Heart left ventricle (tissue), 16 donors: ENCODE data around the gene ZFP64. TPM values are rescaled to one million over a fixed set of nuclear protein-coding genes. Genes with fewer than 3 reads are reported as not detected.

ENCODE experiments used
- ATAC-seq, 4 donors: fragments of 200-7000 bp; cut with Tn5 transposase; one replicate each; pipeline ENCODE4 v1.9.1; 2020 to 2022; ENCODE audit warnings: moderate library complexity in 4 of 4, mild to moderate bottlenecking in 3 of 4, moderate number of reproducible peaks in 1 of 4
- DNase-seq, 5 donors: peaks; one replicate each; pipeline ENCODE4 v3.0.0-alpha.2; 2020
- H3K27ac ChIP-seq, 12 donors: fragments of 200-600 bp; sonication (generic) in 4 of 12; one replicate each; pipeline versions ENCODE4 v1.5.0 to v1.8.0; 2016 to 2022; ENCODE audit warnings: mild to moderate bottlenecking in 2 of 12
- H3K27me3 ChIP-seq, 9 donors: fragments of 200-600 bp; sonication (generic) in 2 of 9; one replicate each; pipeline versions ENCODE4 v1.5.1 to v1.8.0; 2016 to 2022; ENCODE audit warnings: mild to moderate bottlenecking in 3 of 9
- H3K36me3 ChIP-seq, 9 donors: fragments of 200-600 bp; sonication (generic) in 2 of 9; one replicate each; pipeline versions ENCODE4 v1.5.0 to v1.8.0; 2018 to 2022; ENCODE audit warnings: mild to moderate bottlenecking in 2 of 9
- H3K4me1 ChIP-seq, 12 donors: fragments of 200-600 bp; sonication (generic) in 4 of 12; one replicate each; pipeline versions ENCODE4 v1.5.0 to v1.8.0; 2016 to 2022; ENCODE audit warnings: mild to moderate bottlenecking in 3 of 12
- H3K4me3 ChIP-seq, 12 donors: fragments of 200-600 bp; sonication (generic) in 4 of 12; one replicate each; pipeline versions ENCODE4 v1.5.0 to v1.8.0; 2017 to 2022; ENCODE audit warnings: mild to moderate bottlenecking in 9 of 12, moderate library complexity in 4 of 12
- H3K9me3 ChIP-seq, 12 donors: fragments of 200-600 bp; sonication (generic) in 4 of 12; one replicate each; pipeline versions ENCODE4 v1.5.0 to v1.8.0; 2016 to 2022; ENCODE audit warnings: mild to moderate bottlenecking in 1 of 12
- CTCF ChIP-seq, 12 donors: fragments of 200-600 bp; sonication (generic) in 4 of 12; IDR thresholded peaks; one replicate each; pipeline versions ENCODE4 v1.5.0 to v1.8.0; 2018 to 2022; ENCODE audit warnings: antibody characterized with exemption in 12 of 12, mild to moderate bottlenecking in 5 of 12
- POLR2A ChIP-seq, 2 donors: fragments of 450-650 bp; IDR thresholded peaks; one replicate each; pipeline ENCODE4 v1.6.1; 2017; ENCODE audit warnings: antibody characterized with exemption in 2 of 2, mild to moderate bottlenecking in 2 of 2, moderate library complexity in 2 of 2
- WGBS, 4 donors: extraction: QIAGEN DNeasy Blood & Tissue Kit in 2 of 4; methylation state at CpG; one replicate each; pipeline versions ENCODE4 v1.1.5 to v1.1.7; 2013 to 2018; 5-methylcytosine and 5-hydroxymethylcytosine counted together
- intact Hi-C, 10 donors: fragments of 100-400 bp; cut with DNase I; formaldehyde crosslinking; loops; one replicate each; pipeline versions ENCODE4 v1.11.1 to v1.14.2; 2022
- polyA plus RNA-seq, 2 donors: library from polyadenylated mRNA; stranded (reverse); fragments of 200-250 nt; gene quantifications; one replicate each; pipeline ENCODE4 v1.2.3, GENCODE V29; 2013
- total RNA-seq, 9 donors: library from RNA; depleted of rRNA in 2 of 9; stranded (reverse); fragments of >200 nt in 2 of 9; fragmentation: NEBNext Ultra II Directional in 3 of 9; extraction: Animal tissue kit (Norgen Biotek cat#: 25700) in 3 of 9; gene quantifications; one replicate each; pipeline versions ENCODE4 v1.1.0 to v1.2.4, GENCODE V29; 2016 to 2023
- donor health status: ischemic (EF 13 %, LVEDD 7.1; RV severe dilation, severe dysfunction).
- donor health status: healthy with polysubstance abuse.
- donor health status: DM: no; HTN: yes; CAD: no.
- donor health status: DM: no; HTN: no; CAD: no.
- donor health status: ischemic (EF 25% LVEDD 6.9; RV normal size, moderate dysfunction).
- donor health status: ischemic (EF 25% LVEDD 5.7; RV mildly dilated, moderate dysfunction).
- donor health status: healthy.
- donor health status: DM: yes; HTN: yes; CAD: no.
- donor health status: ischemic (EF 35%, LVEDD 5.7; RV mildly dilated, moderate dysfunction).
- donor health status: nonischemic (EF 11% LVEDD 7.7; RV severe dilation, severe dysfunction).
- donor health status: DM: yes; HTN: yes; CAD: no.
- donor health status: PGD.
- donor health status: ischemic (EF 29% LVEDD 5.4; RV normal size, mild dysfunction).
- donor health status: nonischemic (EF 23%, LVEDD 6.1; RV moderate dilation, normal function).

Gene ZFP64
- total and polyA plus RNA-seq, 11 donors: 2.0 to 12.5 (median 9.2) TPM

GRCh38 chr20:52172392-52173047 lies 19.1 kb downstream of the ZFP64 start:
- no peaks in the 10 kb centered on the region for H3K9me3 ChIP-seq
- H3K4me3 ChIP-seq: no peak overlapping the region
- intact Hi-C loops: no loop called here
- ATAC-seq (no peak), DNase-seq (no peak)
- H3K27ac ChIP-seq: no peak overlapping the region
- WGBS, 4 donors: 94 to 96% (median 95%) methylated on average over 9 of the region's 9 CpGs
- H3K36me3 ChIP-seq: peaks cover 0 to 46% (median 22%) of the 10 kb centered on the region in 9 donors
- no peaks in the 10 kb centered on the region for H3K27me3 ChIP-seq
- no peak for TF ChIP-seq CTCF (IDR thresholded peaks at IDR 0.05)
- no peak for TF ChIP-seq POLR2A (IDR thresholded peaks at IDR 0.05)
- no peaks in the 10 kb centered on the region for H3K4me1 ChIP-seq

- TF ChIP-seq POLR2A (IDR thresholded peaks at IDR 0.05): no peak
- no peak for TF ChIP-seq CTCF (IDR thresholded peaks at IDR 0.05)
- no peak overlapping the region for H3K27ac ChIP-seq
- H3K4me3 ChIP-seq: no peak overlapping the region
- WGBS, 4 donors: 93 to 98% (median 95%) methylated on average over 8 of the region's 8 CpGs
- DNase-seq (no peak), ATAC-seq (no peak)
- peaks cover 0 to 7% (median 0%) of the 10 kb centered on the region in 12 donors for H3K9me3 ChIP-seq
- no peaks in the 10 kb centered on the region for H3K27me3 ChIP-seq
- no peaks in the 10 kb centered on the region for H3K4me1 ChIP-seq
- intact Hi-C loops: no loop called here
- peaks cover 0 to 46% (median 23%) of the 10 kb centered on the region in 9 donors for H3K36me3 ChIP-seq
Observed at GRCh38 chr20:52171025-52171424, 20.6 kb downstream of the ZFP64 start.

GRCh38 chr20:52168116-52168515 lies 23.5 kb downstream of the ZFP64 start:
- H3K27me3 ChIP-seq: no peaks in the 10 kb centered on the region
- no peak for ATAC-seq
- H3K9me3 ChIP-seq: peaks cover 0 to 13% (median 0%) of the 10 kb centered on the region in 12 donors
- intact Hi-C loops: no loop called here
- DNase-seq: no peak
- H3K4me3 ChIP-seq: no peak overlapping the region
- H3K27ac ChIP-seq: no peak overlapping the region
- WGBS, 4 donors: 90 to 100% (median 98%) methylated on average over 1 of the region's 1 CpG
- no peak for TF ChIP-seq CTCF (IDR thresholded peaks at IDR 0.05)
- TF ChIP-seq POLR2A (IDR thresholded peaks at IDR 0.05): no peak
- peaks cover 0 to 60% (median 39%) of the 10 kb centered on the region in 9 donors for H3K36me3 ChIP-seq
- H3K4me1 ChIP-seq: no peaks in the 10 kb centered on the region

DNA sequence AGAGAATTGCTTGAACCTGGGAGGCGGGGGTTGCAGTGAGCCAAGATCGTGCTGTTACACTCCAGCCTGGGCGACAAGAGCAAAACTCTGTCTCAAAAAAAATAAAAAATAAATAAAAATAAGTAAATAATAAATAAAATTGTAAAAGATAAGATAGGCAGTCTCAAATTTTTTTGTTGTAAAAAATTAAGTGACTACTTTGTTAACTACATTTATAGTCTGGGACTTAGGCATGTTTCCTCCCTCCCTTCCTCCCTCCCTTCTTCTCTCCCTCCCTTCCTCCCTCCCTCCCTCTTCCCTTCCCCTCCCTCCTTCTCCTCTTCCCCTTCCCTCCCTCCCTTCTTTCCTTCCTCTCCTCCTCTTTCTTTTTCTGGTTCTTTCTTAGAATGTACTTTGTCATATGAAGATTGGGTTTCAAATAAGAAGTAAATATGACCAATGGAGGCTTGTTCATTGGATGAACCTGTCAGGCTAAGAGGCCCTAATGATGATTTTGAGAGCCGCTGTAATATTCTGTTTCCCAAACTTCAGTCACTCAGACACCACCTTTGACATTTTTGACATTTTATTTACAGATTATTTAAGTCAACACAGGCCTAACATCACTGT lies 24.2 kb downstream of the ZFP64 start:
- no peak for ATAC-seq
- intact Hi-C loops: no loop called here
- H3K36me3 ChIP-seq: peaks cover 0 to 62% (median 39%) of the 10 kb centered on the region in 9 donors

More for the DNA sequence above, 24.2 kb downstream of the ZFP64 start:
- no peak overlapping the region for H3K4me3 ChIP-seq
- TF ChIP-seq POLR2A (IDR thresholded peaks at IDR 0.05) (no peak), CTCF (IDR thresholded peaks at IDR 0.05) (no peak)
- no peaks in the 10 kb centered on the region for H3K4me1 ChIP-seq
- peaks cover 0 to 13% (median 0%) of the 10 kb centered on the region in 12 donors for H3K9me3 ChIP-seq
- 96 to 100% (median 98%) methylated on average over 4 of the region's 4 CpGs for WGBS, 4 donors
- DNase-seq: no peak
- no peaks in the 10 kb centered on the region for H3K27me3 ChIP-seq
- H3K27ac ChIP-seq: no peak overlapping the region
